BJ (cell line): ENCODE data around the gene DPEP2NB. TPM values are rescaled to one million over a fixed set of nuclear protein-coding genes. Genes with fewer than 3 reads are reported as not detected.

Experiments
- CTCF ChIA-PET: fragments of 350-600 bp; formaldehyde crosslinking; extraction: SDS; loops from one replicate; lab custom pipeline; 2021; ENCODE audit warnings: antibody characterized with exemption, inconsistent platforms; lab: Yijun Ruan, JAX
- POLR2A ChIA-PET: fragments of 300-600 bp; sonication (Branson Sonifier 250); formaldehyde crosslinking; extraction: SDS; loops from one replicate; lab custom pipeline; 2021; ENCODE audit warnings: antibody characterized with exemption; lab: Charles Lee
- DNase-seq: peaks from one replicate; pipeline ENCODE4 v3.0.0-alpha.2; 2011; ENCODE audit warnings: low read depth
- H3K27me3 ChIP-seq: 2 replicates; pipeline ENCODE4 v1.6.0; 2011; ENCODE audit warnings: low read length; ENCODE audit not compliant: control insufficient read depth, insufficient read depth
- H3K36me3 ChIP-seq: 2 replicates; pipeline ENCODE4 v1.5.1; 2011; ENCODE audit warnings: low read length; ENCODE audit not compliant: control insufficient read depth, insufficient read depth
- H3K4me3 ChIP-seq: 2 replicates; pipeline ENCODE4 v1.5.1; 2011; ENCODE audit warnings: low read depth, mild to moderate bottlenecking, control low read depth, low read length
- CTCF ChIP-seq: IDR thresholded peaks from 2 replicates; pipeline ENCODE4 v1.5.1; 2011; ENCODE audit warnings: low read depth, mild to moderate bottlenecking, control low read depth, inconsistent platforms, low read length, moderate library complexity; ENCODE audit not compliant: insufficient read depth
- polyA plus RNA-seq: library from polyadenylated mRNA; depleted of rRNA; stranded (reverse); fragments of >200 nt; gene quantifications from 2 replicates; pipeline ENCODE4 v1.2.3, GENCODE V29; 2011; rRNA removed
- small RNA-seq: library from RNA; depleted of rRNA; stranded (forward); fragments of <200 nt; gene quantifications from one replicate; pipeline ENCODE3, GENCODE V24; 2012; ENCODE audit warnings: low replicate concordance, low read depth; ENCODE audit not compliant: insufficient read length

Gene DPEP2NB
- polyA plus RNA-seq, 1 experiment = not detected

GRCh38 chr16:67965668-67966548 lies 49.8 kb downstream of the DPEP2NB start:
- DNase-seq = no peak
- CTCF ChIA-PET = interaction anchor here (0.7 to 2.8 kb wide), 6 partner anchors 24 to 127 kb away, joined by 3 to 15 read pairs (median 5); partner anchors contain the start of gene PSMB10
- no peak for TF ChIP-seq CTCF
- Histone ChIP-seq H3K4me3 (peak overlapping the region; percentile 80), H3K27me3 (no peaks in the 10 kb centered on the region), H3K36me3 (peaks cover 29% of the 10 kb centered on the region)
- POLR2A ChIA-PET = interaction anchor here (0.6 to 1.0 kb wide), 2 partner anchors 29 to 100 kb away, joined by 3 to 4 read pairs; partner anchors contain the start of gene PSMB10

GRCh38 chr16:67964477-67965131 lies 51.1 kb downstream of the DPEP2NB start:
- DNase-seq = no peak
- POLR2A ChIA-PET = no interaction called here
- no peak for TF ChIP-seq CTCF
- Histone ChIP-seq H3K27me3 (no peaks in the 10 kb centered on the region), H3K4me3 (no peak overlapping the region), H3K36me3 (peaks cover 42% of the 10 kb centered on the region)
- CTCF ChIA-PET = interaction anchor here (1.5 to 1.8 kb wide), 2 partner anchors 26 to 76 kb away, joined by 4 to 5 read pairs; no protein-coding TSS in a partner anchor

- peaks cover 42% of the 10 kb centered on the region for H3K36me3 ChIP-seq
- no peak for TF ChIP-seq CTCF
- ChIA-PET POLR2A (no interaction called here), CTCF (interaction anchor here (1.2 to 1.5 kb wide), 2 partner anchors 77 to 147 kb away, joined by 4 read pairs; no protein-coding TSS in a partner anchor)
- DNase-seq = no peak
- H3K4me3 ChIP-seq = no peak overlapping the region
- H3K27me3 ChIP-seq = no peaks in the 10 kb centered on the region
Observed at GRCh38 chr16:67963662-67964321, 51.9 kb downstream of the DPEP2NB start.

Small RNA genes lying within 50 kb of the gene (small RNA-seq; reads per million reads assigned to genes)
- 0.84 reads per million for gene RNU6-359P

Other genes with a start within 250 kb of the DPEP2NB start
- gene RANBP10, start 209.4 kb downstream of the DPEP2NB start, polyA plus RNA-seq = 11.5 and 17.6 TPM in 2 replicates
- gene TSNAXIP1, start 209.0 kb downstream of the DPEP2NB start, polyA plus RNA-seq = 0.96 and 1.6 TPM in 2 replicates
- 20.1 and 25.8 TPM in 2 replicates for gene THAP11, start 173.6 kb downstream of the DPEP2NB start, polyA plus RNA-seq
- gene NUTF2, start 169.0 kb downstream of the DPEP2NB start, polyA plus RNA-seq = 173 and 230 TPM in 2 replicates
- 26.2 and 42.4 TPM in 2 replicates for gene CENPT, start 168.2 kb downstream of the DPEP2NB start, polyA plus RNA-seq
- 19.9 and 27.4 TPM in 2 replicates for gene EDC4, start 142.9 kb downstream of the DPEP2NB start, polyA plus RNA-seq
- 0.22 and 0.27 TPM in 2 replicates for gene NRN1L, start 131.0 kb downstream of the DPEP2NB start, polyA plus RNA-seq
- gene PSKH1, start 122.7 kb downstream of the DPEP2NB start, polyA plus RNA-seq = 26.0 and 45.5 TPM in 2 replicates
- gene CTRL, start 84.0 kb downstream of the DPEP2NB start, polyA plus RNA-seq = 0.15 and 0.58 TPM in 2 replicates
- gene PSMB10, start 79.1 kb downstream of the DPEP2NB start, polyA plus RNA-seq = 24.8 and 29.1 TPM in 2 replicates
- gene LCAT, start 71.8 kb downstream of the DPEP2NB start, polyA plus RNA-seq = 7.9 and 13.6 TPM in 2 replicates
- 64.4 and 115 TPM in 2 replicates for gene SLC12A4, start 47.3 kb downstream of the DPEP2NB start, polyA plus RNA-seq
- not detected in 2 replicates for gene DPEP3, start 35.4 kb downstream of the DPEP2NB start, polyA plus RNA-seq
- 0.10 and 0.25 TPM in 2 replicates for gene DPEP2, start 16.4 kb downstream of the DPEP2NB start, polyA plus RNA-seq
- gene DDX28, start 7.3 kb upstream of the DPEP2NB start, polyA plus RNA-seq = 8.1 and 10.1 TPM in 2 replicates
- 12.9 and 18.3 TPM in 2 replicates for gene DUS2, start 7.4 kb upstream of the DPEP2NB start, polyA plus RNA-seq
- 10.5 and 14.9 TPM in 2 replicates for gene NFATC3, start 69.5 kb upstream of the DPEP2NB start, polyA plus RNA-seq
- 0.04 TPM in 2 replicates for gene ESRP2, start 220.2 kb upstream of the DPEP2NB start, polyA plus RNA-seq
- 23.9 and 39.2 TPM in 2 replicates for gene PLA2G15, start 229.5 kb upstream of the DPEP2NB start, polyA plus RNA-seq
- gene SLC7A6, start 248.6 kb upstream of the DPEP2NB start, polyA plus RNA-seq = 45.7 and 51.2 TPM in 2 replicates